ENCODE data around the gene SLC16A7. TPM values are rescaled to one million over a fixed set of nuclear protein-coding genes. Genes with fewer than 3 reads are reported as not detected.

The SLC16A7 gene
- total RNA-seq, 1 donor, result 53.2 TPM

DNA sequence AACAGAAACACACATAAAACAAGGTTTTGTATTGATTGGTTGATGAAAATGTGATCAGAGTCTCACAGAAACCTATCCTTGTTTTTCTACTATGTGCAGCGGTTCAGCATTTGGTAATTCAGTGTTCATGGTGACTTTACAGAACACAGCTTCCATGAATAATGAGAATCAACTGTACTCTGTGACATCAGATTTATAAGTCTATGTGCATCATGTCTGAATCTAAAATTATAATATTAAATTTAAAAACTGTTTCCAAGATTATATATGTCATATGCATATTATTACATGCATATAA is 104.3 kb downstream of the SLC16A7 start:
- Histone ChIP-seq H3K4me1 (ENCODE audit: insufficient read depth, low read length) (peaks cover 22% of the 10 kb centered on the region), H3K27me3 (ENCODE audit: insufficient read depth, low read length) (no peaks in the 10 kb centered on the region), H4K20me1 (ENCODE audit: insufficient read depth, low read length) (no peaks in the 10 kb centered on the region), H2AFZ (ENCODE audit: low read length) (peak overlapping the region; percentile 75), H3K4me3 (ENCODE audit: insufficient read depth, low read length) (peak overlapping the region; percentile 44), H3K9me3 (ENCODE audit: low read depth, low read length) (no peaks in the 10 kb centered on the region), H3K4me2 (ENCODE audit: insufficient read depth, low read length) (peak overlapping the region; percentile 73), H3K36me3 (ENCODE audit: insufficient read depth, low read length) (no peaks in the 10 kb centered on the region), H3K27ac (ENCODE audit: low read depth, low read length) (peak overlapping the region; percentile 71), H3K79me2 (ENCODE audit: insufficient read depth, low read length) (no peaks in the 10 kb centered on the region)
- no peak for TF ChIP-seq CTCF (IDR thresholded peaks at IDR 0.05; ENCODE audit: extremely low read depth, low read depth, low read length)
- no peak for DNase-seq (ENCODE audit: insufficient read length, low spot score, missing footprints)

DNA sequence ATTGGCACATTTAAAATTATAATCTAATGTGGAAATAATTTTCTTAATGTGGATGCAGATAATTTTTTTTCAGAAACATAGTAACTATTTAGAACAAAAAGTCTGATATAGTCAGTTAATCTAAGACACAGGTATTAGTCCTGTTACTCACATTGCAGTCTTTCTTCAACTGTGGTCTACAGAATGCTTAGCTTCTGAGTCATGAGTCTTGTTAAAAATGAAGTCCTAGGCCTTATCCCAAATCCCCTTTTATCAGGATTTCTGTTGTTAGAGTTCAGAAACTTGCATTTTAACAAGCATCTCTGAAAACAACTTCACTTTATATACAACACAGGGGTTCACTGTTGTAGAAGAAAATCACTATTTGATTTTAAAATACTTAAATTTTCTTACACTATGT is 112.2 kb downstream of the SLC16A7 start:
- H3K9me3 ChIP-seq (ENCODE audit: low read depth, low read length), result no peaks in the 10 kb centered on the region
- no peak overlapping the region for H3K27ac ChIP-seq (ENCODE audit: low read depth, low read length)
- no peak overlapping the region for H3K4me2 ChIP-seq (ENCODE audit: insufficient read depth, low read length)
- no peak for TF ChIP-seq CTCF (IDR thresholded peaks at IDR 0.05; ENCODE audit: extremely low read depth, low read depth, low read length)
- H3K27me3 ChIP-seq (ENCODE audit: insufficient read depth, low read length), result no peaks in the 10 kb centered on the region
- no peaks in the 10 kb centered on the region for H4K20me1 ChIP-seq (ENCODE audit: insufficient read depth, low read length)
- no peaks in the 10 kb centered on the region for H3K79me2 ChIP-seq (ENCODE audit: insufficient read depth, low read length)
- no peak overlapping the region for H3K4me3 ChIP-seq (ENCODE audit: insufficient read depth, low read length)
- H3K4me1 ChIP-seq (ENCODE audit: insufficient read depth, low read length), result peaks cover 8% of the 10 kb centered on the region
- DNase-seq (ENCODE audit: insufficient read length, low spot score, missing footprints), result peak; percentile 42
- H2AFZ ChIP-seq (ENCODE audit: low read length), result no peak overlapping the region
- H3K36me3 ChIP-seq (ENCODE audit: insufficient read depth, low read length), result no peaks in the 10 kb centered on the region

- peaks cover 8% of the 10 kb centered on the region for H3K4me1 ChIP-seq (ENCODE audit: insufficient read depth, low read length)
- H3K36me3 ChIP-seq (ENCODE audit: insufficient read depth, low read length), result no peaks in the 10 kb centered on the region
- no peaks in the 10 kb centered on the region for H3K79me2 ChIP-seq (ENCODE audit: insufficient read depth, low read length)
- TF ChIP-seq CTCF (IDR thresholded peaks at IDR 0.05; ENCODE audit: extremely low read depth, low read depth, low read length), result no peak
- no peak overlapping the region for H3K4me2 ChIP-seq (ENCODE audit: insufficient read depth, low read length)
- H3K9me3 ChIP-seq (ENCODE audit: low read depth, low read length), result no peaks in the 10 kb centered on the region
- no peaks in the 10 kb centered on the region for H3K27me3 ChIP-seq (ENCODE audit: insufficient read depth, low read length)
- H2AFZ ChIP-seq (ENCODE audit: low read length), result no peak overlapping the region
- no peak overlapping the region for H3K4me3 ChIP-seq (ENCODE audit: insufficient read depth, low read length)
- no peaks in the 10 kb centered on the region for H4K20me1 ChIP-seq (ENCODE audit: insufficient read depth, low read length)
- DNase-seq (ENCODE audit: insufficient read length, low spot score, missing footprints), result no peak
- no peak overlapping the region for H3K27ac ChIP-seq (ENCODE audit: low read depth, low read length)
These were observed 112.7 kb downstream of the SLC16A7 start for GRCh38 chr12:59708484-59708883.

GRCh38 chr12:59710004-59710628 is 114.3 kb downstream of the SLC16A7 start:
- TF ChIP-seq CTCF (IDR thresholded peaks at IDR 0.05; ENCODE audit: extremely low read depth, low read depth, low read length), result no peak
- Histone ChIP-seq H3K79me2 (ENCODE audit: insufficient read depth, low read length) (no peaks in the 10 kb centered on the region), H3K9me3 (ENCODE audit: low read depth, low read length) (no peaks in the 10 kb centered on the region), H3K27me3 (ENCODE audit: insufficient read depth, low read length) (no peaks in the 10 kb centered on the region), H2AFZ (ENCODE audit: low read length) (no peak overlapping the region), H4K20me1 (ENCODE audit: insufficient read depth, low read length) (no peaks in the 10 kb centered on the region), H3K36me3 (ENCODE audit: insufficient read depth, low read length) (no peaks in the 10 kb centered on the region), H3K4me2 (ENCODE audit: insufficient read depth, low read length) (no peak overlapping the region), H3K4me3 (ENCODE audit: insufficient read depth, low read length) (no peak overlapping the region), H3K4me1 (ENCODE audit: insufficient read depth, low read length) (peaks cover 8% of the 10 kb centered on the region), H3K27ac (ENCODE audit: low read depth, low read length) (no peak overlapping the region)
- no peak for DNase-seq (ENCODE audit: insufficient read length, low spot score, missing footprints)
